Testis (tissue), 3 donors: Measurements from ENCODE around the gene CDKN1A. TPM values are rescaled to one million over a fixed set of nuclear protein-coding genes. Genes with fewer than 3 reads are reported as not detected.

Experiments
- DNase-seq: peaks from one replicate; pipeline ENCODE4 v3.0.0-alpha.2; 2019
- H3K27ac ChIP-seq, 2 donors: fragments of 200-600 bp; sonication (generic); one replicate each; pipeline ENCODE4 v1.5.1; 2019
- H3K27me3 ChIP-seq: fragments of 200-600 bp; sonication (generic); one replicate; pipeline ENCODE4 v1.5.1; 2019
- H3K36me3 ChIP-seq: fragments of 200-600 bp; sonication (generic); one replicate; pipeline ENCODE4 v1.5.1; 2017; ENCODE audit warnings: low read depth; ENCODE audit errors: missing control alignments
- H3K4me1 ChIP-seq: fragments of 200-600 bp; sonication (generic); one replicate; pipeline ENCODE4 v1.5.1; 2019
- H3K4me3 ChIP-seq, 2 donors: fragments of 200-600 bp; sonication (generic); one replicate each; pipeline ENCODE4 v1.5.1; 2017 to 2019
- H3K9me3 ChIP-seq: fragments of 200-600 bp; sonication (generic); one replicate; pipeline ENCODE4 v1.5.1; 2017
- CTCF ChIP-seq, 3 experiments: fragments of 450-650 bp in 2 of 3; fragments of 200-600 bp in 1 of 3; sonication (generic) in 1 of 3; IDR thresholded peaks; one replicate each; pipeline ENCODE4 v1.5.1; 2016 to 2019; ENCODE audit warnings: antibody characterized with exemption in 3 of 3, mild to moderate bottlenecking in 2 of 3, moderate library complexity in 1 of 3
- POLR2A ChIP-seq: fragments of 450-650 bp; IDR thresholded peaks from one replicate; pipeline ENCODE4 v1.6.1; 2017; ENCODE audit warnings: antibody characterized with exemption, mild to moderate bottlenecking, moderate library complexity
- WGBS, 2 donors: methylation state at CpG; one replicate each; pipeline ENCODE4 v1.1.5; 2018; 5-methylcytosine and 5-hydroxymethylcytosine counted together
- intact Hi-C: fragments of 100-400 bp; cut with DNase I; formaldehyde crosslinking; loops from one replicate; pipeline ENCODE4 v1.15.1; 2023; ENCODE audit warnings: low total_unique reads
- polyA plus RNA-seq: library from polyadenylated mRNA; stranded (reverse); fragments of 350-450 nt; fragmentation: Illumina TruSeq; extraction: RNeasy Lipid Tissue Mini Kit (QIAGEN cat#74804); gene quantifications from one replicate; pipeline ENCODE4 v1.2.3, GENCODE V29; 2014; ENCODE audit warnings: low read depth, low replicate concordance; ENCODE audit not compliant: insufficient read depth
- total RNA-seq, 2 donors: library from RNA; depleted of rRNA; stranded (reverse); fragments of >200 nt; gene quantifications; one replicate each; pipeline ENCODE4 v1.2.3, GENCODE V29; 2016

The CDKN1A gene
- total and polyA plus RNA-seq, 3 donors from 2014 or later = 64.2 to 154 (median 154) TPM

DNA sequence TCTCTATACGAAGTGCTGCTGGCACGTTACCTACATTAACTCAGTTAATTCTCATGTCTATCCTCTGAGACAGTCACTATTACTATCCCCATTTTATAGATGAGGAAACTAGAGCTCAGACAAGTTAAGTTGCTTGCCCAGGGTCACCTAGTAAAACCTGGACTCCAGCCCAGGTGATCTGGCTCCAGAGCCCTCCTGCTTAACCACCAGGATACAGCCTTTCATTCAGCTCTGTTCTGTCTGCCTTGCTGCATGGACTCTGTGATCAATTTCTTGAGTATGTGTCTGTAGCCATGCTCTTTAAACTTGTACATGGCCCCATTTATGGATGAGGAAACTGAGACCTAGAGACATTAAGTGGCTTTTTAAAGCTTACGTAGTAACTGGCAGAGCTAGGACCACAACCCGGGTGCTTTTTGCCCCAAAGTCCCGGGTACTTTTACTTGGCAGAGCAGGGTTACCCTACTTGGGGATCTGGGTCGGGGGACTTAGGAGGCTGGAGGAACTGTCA, 4.7 kb downstream of the CDKN1A start:
- Histone ChIP-seq H3K27ac (no peak overlapping the region), H3K36me3 (no peaks in the 10 kb centered on the region), H3K9me3 (no peaks in the 10 kb centered on the region), H3K27me3 (no peaks in the 10 kb centered on the region), H3K4me1 (peaks cover 22% of the 10 kb centered on the region), H3K4me3 (no peak overlapping the region)
- no peak for DNase-seq
- TF ChIP-seq POLR2A (no peak), CTCF (IDR thresholded peaks at IDR 0.05) (no peak)
- intact Hi-C loops = no loop called here
- WGBS, 2 donors = 83 to 86% methylated on average over 6 of the region's 6 CpGs

DNA sequence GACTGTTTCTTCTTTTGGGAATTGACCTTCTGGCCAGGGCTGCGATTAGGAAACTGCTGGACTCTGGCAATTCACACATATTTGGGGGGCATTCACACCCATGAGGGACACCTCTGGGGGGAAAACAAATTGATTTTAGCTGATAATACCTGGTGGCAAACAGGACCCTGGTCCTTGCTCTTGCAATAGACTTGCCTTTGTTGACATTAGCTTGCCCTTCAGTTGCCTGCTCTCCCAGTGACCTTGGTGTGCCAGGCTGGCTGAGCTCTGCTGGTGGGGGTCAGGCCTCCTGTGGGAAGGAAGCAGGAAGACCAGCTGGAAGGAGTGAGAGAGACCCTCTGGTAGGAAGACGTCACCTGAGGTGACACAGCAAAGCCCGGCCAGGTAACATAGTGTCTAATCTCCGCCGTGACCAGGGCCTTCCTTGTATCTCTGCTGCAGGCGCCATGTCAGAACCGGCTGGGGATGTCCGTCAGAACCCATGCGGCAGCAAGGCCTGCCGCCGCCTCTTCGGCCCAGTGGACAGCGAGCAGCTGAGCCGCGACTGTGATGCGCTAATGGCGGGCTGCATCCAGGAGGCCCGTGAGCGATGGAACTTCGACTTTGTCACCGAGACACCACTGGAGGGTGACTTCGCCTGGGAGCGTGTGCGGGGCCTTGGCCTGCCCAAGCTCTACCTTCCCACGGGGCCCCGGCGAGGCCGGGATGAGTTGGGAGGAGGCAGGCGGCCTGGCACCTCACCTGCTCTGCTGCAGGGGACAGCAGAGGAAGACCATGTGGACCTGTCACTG, 5.3 kb downstream of the CDKN1A start:
- no peaks in the 10 kb centered on the region for H3K36me3 ChIP-seq
- WGBS, 2 donors = 77 to 92% methylated on average over 21 to 29 of the region's 29 CpGs
- no peaks in the 10 kb centered on the region for H3K27me3 ChIP-seq
- DNase-seq = no peak
- peaks cover 21% of the 10 kb centered on the region for H3K4me1 ChIP-seq
- H3K27ac ChIP-seq = no peak overlapping the region
- no peak for TF ChIP-seq POLR2A
- TF ChIP-seq CTCF (IDR thresholded peaks at IDR 0.05) = no peak
- intact Hi-C loops = no loop called here
- no peaks in the 10 kb centered on the region for H3K9me3 ChIP-seq
- no peak overlapping the region for H3K4me3 ChIP-seq

GRCh38 chr6:36684447-36684812, 5.9 kb downstream of the CDKN1A start:
- Histone ChIP-seq H3K36me3 (no peaks in the 10 kb centered on the region), H3K27ac (no peak overlapping the region), H3K27me3 (no peaks in the 10 kb centered on the region), H3K9me3 (no peaks in the 10 kb centered on the region), H3K4me3 (no peak overlapping the region), H3K4me1 (peaks cover 21% of the 10 kb centered on the region)
- intact Hi-C loops = no loop called here
- TF ChIP-seq POLR2A = no peak
- TF ChIP-seq CTCF (IDR thresholded peaks at IDR 0.05) = no peak
- WGBS, 2 donors = 100% methylated on average over 2 to 6 of the region's 6 CpGs
- DNase-seq = no peak

DNA sequence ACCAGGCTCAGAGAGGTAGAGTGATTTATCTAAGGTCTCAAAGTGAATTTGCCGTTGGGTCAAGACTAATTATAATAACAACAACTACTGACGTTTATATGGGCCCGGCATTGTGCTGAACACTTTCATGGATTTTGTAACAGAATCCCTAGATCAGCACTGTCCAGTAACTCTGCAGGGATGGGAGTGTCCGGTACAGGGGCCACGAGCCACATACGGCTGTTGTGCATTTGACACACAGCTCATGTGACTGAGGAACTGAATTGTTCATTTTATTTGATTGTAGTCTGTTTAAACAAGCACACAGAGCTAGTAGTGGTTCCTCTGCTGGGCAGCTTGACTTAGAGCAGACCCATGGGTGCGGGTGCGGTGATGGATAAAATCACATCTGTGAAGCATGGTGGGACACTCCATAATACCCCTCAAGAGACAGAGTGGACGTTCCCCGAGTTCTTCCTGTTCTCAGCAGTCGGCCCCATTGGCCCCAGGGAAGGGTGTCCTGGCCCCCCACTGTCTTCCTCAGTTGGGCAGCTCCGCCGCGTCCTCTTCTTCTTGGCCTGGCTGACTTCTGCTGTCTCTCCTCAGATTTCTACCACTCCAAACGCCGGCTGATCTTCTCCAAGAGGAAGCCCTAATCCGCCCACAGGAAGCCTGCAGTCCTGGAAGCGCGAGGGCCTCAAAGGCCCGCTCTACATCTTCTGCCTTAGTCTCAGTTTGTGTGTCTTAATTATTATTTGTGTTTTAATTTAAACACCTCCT, 6.8 kb downstream of the CDKN1A start:
- 88 to 92% methylated on average over 20 of the region's 20 CpGs for WGBS, 2 donors
- no peaks in the 10 kb centered on the region for H3K27me3 ChIP-seq
- intact Hi-C loops = no loop called here
- no peaks in the 10 kb centered on the region for H3K9me3 ChIP-seq
- H3K36me3 ChIP-seq = no peaks in the 10 kb centered on the region
- no peak overlapping the region for H3K4me3 ChIP-seq
- TF ChIP-seq POLR2A (no peak), CTCF (IDR thresholded peaks at IDR 0.05) (no peak)
- no peak overlapping the region for H3K27ac ChIP-seq
- H3K4me1 ChIP-seq = peaks cover 21% of the 10 kb centered on the region
- no peak for DNase-seq
